Keratinocyte (primary cell): Measurements from ENCODE around the gene IFNL2.

Experiments
- CTCF ChIP-seq, 3 experiments: IDR thresholded peaks in 1 of 3; conservative IDR thresholded peaks in 1 of 3; optimal IDR thresholded peaks in 1 of 3; 2 replicates in 2 of 3; 3 replicates in 1 of 3; pipeline versions ENCODE3 to v1.5.1; 2011; ENCODE audit warnings: low read length in 3 of 3, mild to moderate bottlenecking in 3 of 3, moderate library complexity in 2 of 3, control low read depth in 1 of 3, inconsistent platforms in 1 of 3; ENCODE audit not compliant: insufficient read depth in 2 of 3; ENCODE audit errors: extremely low read depth in 1 of 3
- EZH2 ChIP-seq: IDR thresholded peaks from one replicate; pipeline ENCODE4 v1.6.1; 2012; ENCODE audit warnings: inconsistent platforms, mild to moderate bottlenecking, low read length, moderate library complexity

- TF ChIP-seq EZH2, result no peak
- no peak for TF ChIP-seq CTCF (optimal IDR thresholded peaks at IDR 0.05 in 1 of 3, IDR thresholded peaks at IDR 0.05 in 1 of 3, conservative IDR thresholded peaks at IDR 0.05 in 1 of 3; ENCODE audit: extremely low read depth in 1 of 3, insufficient read depth in 2 of 3, low read length in 3 of 3)
Measured at GRCh38 chr19:39262496-39262895, 5.7 kb upstream of the IFNL2 start.
